ENCODE results near the gene HYAL1. TPM values are rescaled to one million over a fixed set of nuclear protein-coding genes. Genes with fewer than 3 reads are reported as not detected.

The HYAL1 gene
- total RNA-seq (3.4 and 5.0 TPM in 2 replicates), polyA plus RNA-seq (3.3 and 4.3 TPM in 2 replicates)

GRCh38 chr3:50303013-50303815, at the start of gene HYAL1:
Gene HYAL1 (minus strand): TSS chr3:50303574. CDS start chr3:50302956, 618 bp downstream.
- Histone ChIP-seq H3K36me3 (no peaks in the 10 kb centered on the region), H3K27me3 (no peaks in the 10 kb centered on the region), H3K4me1 (ENCODE audit: low read depth) (peaks cover 15% of the 10 kb centered on the region), H3K9me3 (ENCODE audit: low read depth) (no peaks in the 10 kb centered on the region), H3K27ac (peak within 1 kb of the TSS; percentile 76), H3K4me3 (no peak within 1 kb of the TSS)
- TF ChIP-seq, protein P1, sequence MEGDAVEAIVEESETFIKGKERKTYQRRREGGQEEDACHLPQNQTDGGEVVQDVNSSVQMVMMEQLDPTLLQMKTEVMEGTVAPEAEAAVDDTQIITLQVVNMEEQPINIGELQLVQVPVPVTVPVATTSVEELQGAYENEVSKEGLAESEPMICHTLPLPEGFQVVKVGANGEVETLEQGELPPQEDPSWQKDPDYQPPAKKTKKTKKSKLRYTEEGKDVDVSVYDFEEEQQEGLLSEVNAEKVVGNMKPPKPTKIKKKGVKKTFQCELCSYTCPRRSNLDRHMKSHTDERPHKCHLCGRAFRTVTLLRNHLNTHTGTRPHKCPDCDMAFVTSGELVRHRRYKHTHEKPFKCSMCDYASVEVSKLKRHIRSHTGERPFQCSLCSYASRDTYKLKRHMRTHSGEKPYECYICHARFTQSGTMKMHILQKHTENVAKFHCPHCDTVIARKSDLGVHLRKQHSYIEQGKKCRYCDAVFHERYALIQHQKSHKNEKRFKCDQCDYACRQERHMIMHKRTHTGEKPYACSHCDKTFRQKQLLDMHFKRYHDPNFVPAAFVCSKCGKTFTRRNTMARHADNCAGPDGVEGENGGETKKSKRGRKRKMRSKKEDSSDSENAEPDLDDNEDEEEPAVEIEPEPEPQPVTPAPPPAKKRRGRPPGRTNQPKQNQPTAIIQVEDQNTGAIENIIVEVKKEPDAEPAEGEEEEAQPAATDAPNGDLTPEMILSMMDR (IDR thresholded peaks at IDR 0.05; ENCODE audit: low read depth, low read length): peak; percentile 16
- DNase-seq (ENCODE audit: low read depth in 1 of 2, low spot score in 1 of 2): peak; percentile 36 to 60

DNA sequence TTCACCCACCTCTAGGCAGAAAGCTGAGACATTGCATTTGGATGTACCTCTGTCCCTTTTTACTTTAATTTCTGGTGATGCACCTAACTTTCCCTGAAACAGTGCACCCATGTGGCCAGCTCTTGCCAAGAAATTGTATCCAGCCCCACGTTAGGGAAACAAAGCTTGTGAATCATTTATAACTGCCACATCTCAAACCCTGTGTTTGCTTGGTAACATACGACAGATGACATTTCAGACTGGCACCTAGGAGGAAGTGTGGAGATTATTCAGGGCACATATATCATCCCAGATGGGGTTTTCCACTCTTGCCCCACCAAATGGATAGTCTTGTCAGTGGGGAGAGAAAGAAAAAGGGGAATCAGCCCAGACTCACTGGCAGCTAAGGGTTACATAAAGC, 49.4 kb upstream of the HYAL1 start:
- Histone ChIP-seq H3K4me3 (no peak overlapping the region), H3K9me3 (ENCODE audit: low read depth) (no peaks in the 10 kb centered on the region), H3K27me3 (no peaks in the 10 kb centered on the region), H3K4me1 (ENCODE audit: low read depth) (peaks cover 20% of the 10 kb centered on the region), H3K27ac (no peak overlapping the region), H3K36me3 (peaks cover 10% of the 10 kb centered on the region)
- TF ChIP-seq, protein P1 (IDR thresholded peaks at IDR 0.05; ENCODE audit: low read depth, low read length): peak; percentile 15
- no peak for DNase-seq (ENCODE audit: low read depth in 1 of 2, low spot score in 1 of 2)

DNA sequence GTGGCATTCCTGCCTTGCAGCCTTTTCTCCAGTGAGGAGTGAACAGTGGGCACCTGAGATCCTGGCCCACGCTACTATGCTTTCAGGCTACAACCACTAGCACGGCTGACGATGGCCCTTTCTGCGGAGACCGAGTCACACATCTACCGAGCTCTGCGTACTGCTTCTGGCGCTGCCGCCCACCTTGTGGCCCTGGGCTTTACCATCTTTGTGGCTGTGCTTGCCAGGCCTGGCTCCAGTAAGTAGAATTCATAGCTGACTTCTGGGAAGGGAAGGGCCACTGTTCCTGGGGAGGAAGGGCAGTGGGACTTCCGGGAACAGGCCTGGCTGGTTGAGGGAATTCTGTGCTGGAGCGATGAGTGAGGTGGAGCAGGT, 47.9 kb upstream of the HYAL1 start:
- no peaks in the 10 kb centered on the region for H3K27me3 ChIP-seq
- H3K9me3 ChIP-seq (ENCODE audit: low read depth): no peaks in the 10 kb centered on the region
- no peak overlapping the region for H3K27ac ChIP-seq
- peaks cover 7% of the 10 kb centered on the region for H3K4me1 ChIP-seq (ENCODE audit: low read depth)
- TF ChIP-seq, protein P1 (IDR thresholded peaks at IDR 0.05; ENCODE audit: low read depth, low read length): no peak
- H3K36me3 ChIP-seq: peaks cover 10% of the 10 kb centered on the region
- DNase-seq (ENCODE audit: low read depth in 1 of 2, low spot score in 1 of 2): no peak
- peak overlapping the region; percentile 89 for H3K4me3 ChIP-seq

- peak; percentile 92 to 97 for DNase-seq (ENCODE audit: low read depth in 1 of 2, low spot score in 1 of 2)
- Histone ChIP-seq H3K9me3 (ENCODE audit: low read depth) (no peaks in the 10 kb centered on the region), H3K4me3 (peak within 1 kb of the TSS; percentile 89), H3K27ac (peak within 1 kb of the TSS; percentile 75), H3K4me1 (ENCODE audit: low read depth) (peaks cover 8% of the 10 kb centered on the region), H3K27me3 (no peaks in the 10 kb centered on the region), H3K36me3 (peaks cover 10% of the 10 kb centered on the region)
- TF ChIP-seq, protein P1 (IDR thresholded peaks at IDR 0.05; ENCODE audit: low read depth, low read length): no peak
Observed at GRCh38 chr3:50350527-50351322, 47.4 kb upstream of the HYAL1 start, which contains the start of the genes CYB561D2 and NPRL2. Gene CYB561D2 (plus strand): TSS chr3:50350862. CDS start chr3:50351434, 572 bp downstream. Gene NPRL2 (minus strand): TSS chr3:50350775. CDS start chr3:50350652, 123 bp downstream.

GRCh38 chr3:50350213-50350526, 46.8 kb upstream of the HYAL1 start:
- Histone ChIP-seq H3K36me3 (peaks cover 9% of the 10 kb centered on the region), H3K4me1 (ENCODE audit: low read depth) (peaks cover 11% of the 10 kb centered on the region), H3K4me3 (peak overlapping the region; percentile 89), H3K27me3 (peaks cover 4% of the 10 kb centered on the region), H3K9me3 (ENCODE audit: low read depth) (no peaks in the 10 kb centered on the region), H3K27ac (peak overlapping the region; percentile 75)
- TF ChIP-seq, protein P1 (IDR thresholded peaks at IDR 0.05; ENCODE audit: low read depth, low read length): no peak
- no peak for DNase-seq (ENCODE audit: low read depth in 1 of 2, low spot score in 1 of 2)

All from cardiac muscle cell (in vitro differentiated cells and primary cell).